ENCODE measurements around the gene ACAD9.
A peak's percentile ranks its signal among the peaks of the same experiment; 100 is the strongest.
"Not testable (repeated sequence)": the region's sequence is repeated elsewhere in the genome, so short reads cannot be mapped to it uniquely, and the experiment has no call there.

ACAD9 gene

DNA sequence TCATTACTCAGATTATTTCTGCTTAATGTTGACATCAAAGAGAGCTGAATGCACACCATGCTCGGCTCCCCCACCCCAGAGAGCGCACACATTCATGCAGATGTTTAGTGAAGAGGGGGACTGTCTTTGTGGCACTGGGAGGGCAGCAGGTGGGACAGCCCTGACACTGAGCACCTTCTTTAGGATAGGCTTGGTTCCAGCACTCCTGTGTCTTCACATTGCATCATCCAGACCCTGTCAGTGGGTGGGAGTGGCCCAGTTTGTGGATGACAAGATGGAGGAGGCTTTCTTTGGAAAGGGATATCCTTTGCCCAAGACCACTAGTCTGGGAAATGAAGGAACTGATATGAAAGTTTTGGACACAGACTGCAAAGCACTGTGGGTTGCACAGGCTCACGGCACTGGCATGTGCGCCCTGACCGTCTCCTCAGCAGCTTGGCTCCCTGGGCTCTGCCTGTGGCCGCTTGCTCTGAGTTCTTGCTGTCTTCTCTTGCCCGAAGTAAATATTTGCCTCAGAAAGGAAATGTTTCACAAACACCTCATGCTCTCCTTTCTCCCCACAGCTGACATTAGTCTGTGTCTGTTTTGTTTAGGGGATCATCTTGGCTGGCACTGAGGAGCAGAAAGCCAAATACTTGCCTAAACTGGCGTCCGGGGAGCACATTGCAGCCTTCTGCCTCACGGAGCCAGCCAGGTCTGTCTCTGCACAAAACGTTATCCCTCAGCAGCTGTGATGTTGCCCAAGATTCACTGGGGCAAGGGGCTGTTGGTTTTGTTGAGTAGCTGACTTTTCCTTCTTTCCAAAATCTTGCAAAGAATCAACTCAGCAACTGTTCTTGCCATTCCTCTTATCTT is 16.6 kb downstream of the ACAD9 start:
- no peak for DNase-seq (ENCODE audit: low spot score)

DNA sequence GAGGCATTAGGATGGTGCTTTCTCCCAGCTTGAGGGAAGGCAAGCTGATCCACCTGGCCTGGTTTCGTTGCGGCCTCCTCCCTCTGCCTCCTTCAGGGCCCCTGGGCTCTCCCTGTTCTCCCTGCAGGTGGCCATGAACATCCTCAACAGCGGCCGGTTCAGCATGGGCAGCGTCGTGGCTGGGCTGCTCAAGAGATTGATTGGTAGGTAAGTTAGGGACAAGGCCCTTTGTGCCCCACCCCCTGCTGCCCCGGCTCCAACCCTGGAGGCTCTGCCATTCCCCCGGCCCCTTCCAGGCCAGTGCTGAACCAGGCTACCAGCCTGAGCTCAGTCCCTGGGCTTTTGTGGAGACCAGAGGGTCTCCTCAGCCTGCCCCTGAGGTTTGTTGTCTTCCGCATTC is 23.0 kb downstream of the ACAD9 start:
- DNase-seq (ENCODE audit: low spot score) = no peak

DNA sequence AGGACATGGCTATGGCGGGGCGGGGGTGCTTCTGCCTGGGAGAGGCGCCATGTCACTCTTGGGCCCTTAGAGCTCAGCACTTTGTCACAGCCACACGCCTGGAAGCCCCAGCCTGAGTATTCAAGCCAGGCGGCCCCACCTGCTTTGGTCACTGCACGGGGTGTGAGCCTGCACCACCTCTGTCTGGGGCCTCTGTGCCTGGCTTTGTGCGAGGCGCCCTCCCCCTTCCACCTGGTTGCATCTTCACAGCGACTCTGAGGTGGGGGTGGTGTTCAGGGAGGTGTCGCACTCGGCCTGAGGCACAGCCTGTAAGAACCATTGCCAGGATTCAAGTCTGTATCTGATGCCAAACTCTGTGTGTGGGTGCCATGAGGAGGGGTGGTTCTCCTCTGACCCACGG is 24.1 kb downstream of the ACAD9 start:
- DNase-seq (ENCODE audit: low spot score) = no peak

DNA sequence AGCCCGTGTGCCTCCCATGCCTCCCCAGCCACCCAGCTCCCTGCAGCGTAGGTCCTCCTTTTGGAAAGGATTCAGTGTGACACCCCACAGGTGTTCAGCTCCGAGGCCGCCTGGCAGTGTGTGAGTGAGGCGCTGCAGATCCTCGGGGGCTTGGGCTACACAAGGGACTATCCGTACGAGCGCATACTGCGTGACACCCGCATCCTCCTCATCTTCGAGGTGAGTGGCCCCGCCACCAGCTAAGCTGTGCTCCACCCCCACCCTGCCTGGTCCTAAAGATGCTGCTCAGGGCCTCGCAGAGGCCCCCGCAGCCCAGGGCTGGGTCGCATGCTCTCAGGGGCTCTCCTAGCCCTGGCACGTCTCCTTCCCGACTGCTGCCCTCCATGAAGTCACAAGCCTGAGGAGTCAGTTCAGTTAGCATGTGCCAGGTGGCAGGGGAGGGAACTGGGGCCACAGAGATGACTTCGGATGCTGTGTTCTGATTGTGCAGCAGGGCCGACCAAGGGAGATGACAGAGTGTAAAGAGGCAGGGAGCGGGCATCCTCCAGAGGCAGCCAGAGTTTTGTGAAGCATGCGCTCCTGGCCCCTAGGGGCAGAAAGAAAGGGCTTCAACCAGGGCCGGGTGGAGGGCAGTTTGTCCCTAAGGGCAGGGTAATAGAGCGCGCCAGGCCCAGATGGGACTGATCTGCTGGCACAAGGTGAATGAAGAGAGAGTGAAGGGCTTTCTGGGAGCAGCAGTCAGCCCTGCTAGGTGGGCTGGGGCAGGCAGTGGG is 26.8 kb downstream of the ACAD9 start:
- DNase-seq (ENCODE audit: low spot score) = no peak

DNA sequence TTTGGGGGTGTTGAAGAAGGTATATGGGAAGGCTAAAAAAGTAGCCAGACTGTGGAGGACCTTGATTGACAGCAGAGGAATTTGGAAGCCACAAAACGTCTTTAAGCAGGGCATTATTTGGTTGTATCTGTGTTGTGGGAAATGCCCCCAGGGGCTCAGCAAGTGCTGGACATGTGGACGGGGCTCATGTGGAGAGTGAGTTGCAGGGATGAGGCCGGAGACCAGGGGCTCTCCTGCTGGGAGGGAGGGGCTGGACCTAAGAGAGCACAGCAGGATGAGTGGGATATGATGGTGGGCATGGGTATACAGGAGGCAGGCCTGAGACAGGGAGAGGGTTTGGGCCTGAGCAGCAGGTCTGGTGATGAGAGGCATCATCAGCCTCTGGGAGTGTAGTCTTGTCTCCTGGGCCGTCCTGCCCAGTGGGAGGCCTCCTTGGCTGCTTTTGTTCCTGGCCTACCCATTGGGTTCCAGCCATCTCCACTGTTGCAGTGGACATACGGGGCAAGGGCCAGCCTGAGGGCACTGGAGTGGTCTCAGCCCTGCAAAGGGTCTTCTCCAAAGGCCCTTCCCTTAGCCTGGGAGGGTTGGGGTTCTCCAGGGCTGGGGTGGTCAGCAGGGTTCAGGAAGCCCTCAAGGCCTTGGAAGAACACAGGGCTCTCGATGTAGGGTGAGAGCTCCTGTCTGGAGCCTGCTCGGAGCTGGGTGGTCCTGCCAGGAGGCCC is 27.5 kb downstream of the ACAD9 start:
- DNase-seq (ENCODE audit: low spot score) = no peak

DNA sequence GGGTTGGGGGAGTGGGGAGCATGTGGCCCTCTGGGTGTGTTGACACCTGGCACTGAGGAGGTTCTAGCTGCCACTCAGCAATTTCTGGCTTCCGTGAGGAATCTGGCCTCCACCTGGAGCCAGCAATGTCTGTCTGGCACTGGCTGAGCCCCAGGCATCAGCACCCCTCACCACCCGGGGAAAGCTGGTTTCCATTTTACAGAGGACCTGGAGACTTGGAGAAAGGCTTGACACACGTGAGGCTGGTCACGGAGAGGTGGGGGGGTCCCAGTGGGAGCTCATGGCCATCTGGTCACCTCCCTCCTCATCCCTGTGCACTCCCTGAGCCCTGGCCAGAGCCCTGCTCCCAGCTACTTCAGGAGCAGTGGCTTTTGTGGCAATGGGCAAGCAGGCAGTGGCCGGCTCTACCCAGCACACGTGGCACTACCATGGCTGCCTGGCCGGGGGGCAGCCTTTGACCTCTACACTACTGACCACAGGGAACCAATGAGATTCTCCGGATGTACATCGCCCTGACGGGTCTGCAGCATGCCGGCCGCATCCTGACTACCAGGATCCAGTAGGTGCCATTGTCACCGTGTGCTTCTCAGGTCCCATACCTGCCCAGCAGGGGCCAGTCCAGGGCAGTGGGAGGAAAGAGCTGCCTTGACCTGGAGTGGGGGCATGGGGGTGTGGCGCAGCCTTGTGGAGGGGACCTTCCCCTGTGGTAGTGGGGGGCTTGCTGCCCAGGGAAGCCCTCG is 28.5 kb downstream of the ACAD9 start:
- no peak for DNase-seq (ENCODE audit: low spot score)

DNA sequence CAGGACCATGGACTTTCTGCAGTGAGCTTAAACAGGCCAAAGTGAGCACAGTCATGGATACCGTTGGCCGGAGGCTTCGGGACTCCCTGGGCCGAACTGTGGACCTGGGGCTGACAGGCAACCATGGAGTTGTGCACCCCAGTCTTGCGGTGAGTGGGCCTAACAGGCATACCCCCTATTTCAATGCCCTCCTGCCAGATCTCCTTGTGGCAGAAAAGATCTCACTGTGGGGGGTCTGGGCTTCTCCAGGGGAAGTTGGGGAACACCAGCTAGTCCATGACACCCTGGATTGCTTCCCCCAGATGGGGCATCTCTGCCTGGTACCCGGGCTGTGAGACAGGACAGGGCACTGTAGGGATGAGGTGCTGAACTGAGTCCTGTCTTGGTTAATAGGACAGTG is 29.5 kb downstream of the ACAD9 start:
- DNase-seq (ENCODE audit: low spot score) = no peak

DNA sequence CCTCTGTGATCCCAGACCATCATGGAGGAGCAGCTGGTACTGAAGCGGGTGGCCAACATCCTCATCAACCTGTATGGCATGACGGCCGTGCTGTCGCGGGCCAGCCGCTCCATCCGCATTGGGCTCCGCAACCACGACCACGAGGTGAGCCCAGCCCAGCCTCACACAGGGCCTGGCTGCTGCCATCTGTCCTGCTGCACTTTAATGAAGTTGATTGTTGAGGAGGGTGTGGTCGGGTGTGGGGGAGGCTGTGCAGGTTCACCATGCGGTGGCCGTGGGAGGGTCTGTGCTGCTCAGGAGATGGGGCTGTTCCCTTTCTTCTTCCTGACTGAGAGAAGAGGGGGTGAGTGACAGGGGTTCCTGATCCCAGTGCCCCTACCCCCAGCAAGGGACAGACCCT is 30.6 kb downstream of the ACAD9 start:
- no peak for DNase-seq (ENCODE audit: low spot score)

DNA sequence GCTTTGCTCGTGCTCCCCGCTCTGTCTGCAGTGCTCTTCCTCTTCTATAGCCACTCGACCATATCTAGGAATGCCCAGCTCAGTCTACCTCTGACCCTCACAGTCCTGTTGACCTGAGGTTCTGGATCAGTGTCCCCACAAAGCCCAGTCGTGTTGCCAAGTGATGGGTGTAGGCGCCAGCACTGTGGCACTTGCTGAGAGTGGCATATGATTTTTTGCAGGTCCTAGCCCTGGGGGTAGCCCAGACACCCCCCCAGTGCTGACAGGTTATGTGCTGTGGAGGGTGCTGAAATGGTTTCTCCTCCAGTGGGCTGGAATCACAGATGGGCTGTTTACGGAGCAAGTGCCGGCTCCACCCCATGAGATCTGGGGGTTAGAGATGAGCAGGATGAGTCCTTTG is 32.5 kb downstream of the ACAD9 start:
- no peak for DNase-seq (ENCODE audit: low spot score)

DNA sequence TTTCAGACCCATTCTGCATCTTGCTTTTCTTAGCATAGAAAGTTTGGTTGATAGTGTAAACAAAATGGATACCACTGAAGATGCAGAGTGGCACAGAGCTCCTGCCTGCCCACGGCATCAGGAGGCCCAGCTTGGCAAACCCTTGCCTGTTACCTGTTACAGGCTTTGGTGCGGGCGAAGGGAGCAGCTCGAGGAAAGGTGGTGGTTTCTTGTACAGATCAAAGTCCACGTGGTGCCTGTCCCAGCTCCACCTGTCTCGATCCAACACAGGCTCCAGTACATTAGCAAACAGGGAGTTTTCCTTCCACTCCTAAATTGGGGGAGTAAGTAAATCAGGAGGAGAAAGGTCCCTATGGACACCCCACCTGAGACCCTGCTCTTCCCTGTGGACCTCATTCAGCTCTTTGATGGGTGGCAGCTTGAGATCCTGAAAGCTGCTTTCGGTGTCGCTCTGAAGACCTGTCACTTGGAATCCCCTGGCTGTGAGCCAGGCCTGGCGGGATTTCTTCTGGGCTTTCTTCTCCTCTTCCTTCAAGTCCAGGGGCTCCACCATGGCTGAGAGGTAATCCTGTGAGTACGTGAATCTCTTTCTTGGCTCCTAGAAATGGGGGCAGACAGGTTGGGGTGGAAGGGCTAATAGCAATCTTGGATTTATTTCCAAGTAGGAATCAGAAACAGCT is 35.7 kb downstream of the ACAD9 start:
- DNase-seq (ENCODE audit: low spot score) = no peak

DNA sequence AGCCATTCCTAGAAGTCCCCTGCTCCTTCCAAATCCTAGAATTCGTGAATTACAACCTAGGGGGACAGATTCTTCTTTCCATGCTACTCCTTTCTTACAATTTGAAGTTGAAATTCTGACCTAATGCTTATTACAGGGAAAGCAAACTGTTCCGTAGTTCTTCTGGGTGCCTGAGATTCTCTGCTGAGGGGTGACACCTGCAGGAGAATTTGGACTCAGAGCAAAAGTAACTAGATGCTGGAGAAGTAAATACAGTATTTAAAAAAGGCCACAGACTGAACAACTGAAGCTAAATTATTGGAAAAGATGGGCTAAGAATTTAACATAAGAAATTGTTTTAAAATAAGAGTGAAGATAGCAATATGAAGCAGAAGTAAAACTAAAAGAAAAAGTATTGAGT is 37.9 kb downstream of the ACAD9 start:
- no peak for DNase-seq (ENCODE audit: low spot score)

DNA sequence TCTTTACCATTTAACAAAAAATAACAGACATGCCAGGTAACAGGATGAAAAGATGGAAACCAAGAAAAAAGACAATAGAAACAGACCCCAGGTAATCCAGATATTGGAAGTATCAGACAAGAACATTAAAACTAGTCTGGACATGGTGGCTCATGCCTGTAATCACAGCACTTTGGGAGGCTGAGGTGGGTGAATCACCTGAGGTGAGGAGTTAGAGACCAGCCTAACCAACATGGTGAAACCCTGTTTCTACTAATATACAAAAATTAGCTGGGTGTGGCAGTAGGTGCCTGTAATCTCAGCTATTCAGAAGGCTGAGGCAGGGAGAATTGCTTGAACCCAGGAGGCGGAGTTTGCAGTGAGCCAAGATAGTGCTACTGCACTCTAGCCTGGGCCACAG is 40.6 kb downstream of the ACAD9 start:
- no peak for DNase-seq (ENCODE audit: low spot score)

DNA sequence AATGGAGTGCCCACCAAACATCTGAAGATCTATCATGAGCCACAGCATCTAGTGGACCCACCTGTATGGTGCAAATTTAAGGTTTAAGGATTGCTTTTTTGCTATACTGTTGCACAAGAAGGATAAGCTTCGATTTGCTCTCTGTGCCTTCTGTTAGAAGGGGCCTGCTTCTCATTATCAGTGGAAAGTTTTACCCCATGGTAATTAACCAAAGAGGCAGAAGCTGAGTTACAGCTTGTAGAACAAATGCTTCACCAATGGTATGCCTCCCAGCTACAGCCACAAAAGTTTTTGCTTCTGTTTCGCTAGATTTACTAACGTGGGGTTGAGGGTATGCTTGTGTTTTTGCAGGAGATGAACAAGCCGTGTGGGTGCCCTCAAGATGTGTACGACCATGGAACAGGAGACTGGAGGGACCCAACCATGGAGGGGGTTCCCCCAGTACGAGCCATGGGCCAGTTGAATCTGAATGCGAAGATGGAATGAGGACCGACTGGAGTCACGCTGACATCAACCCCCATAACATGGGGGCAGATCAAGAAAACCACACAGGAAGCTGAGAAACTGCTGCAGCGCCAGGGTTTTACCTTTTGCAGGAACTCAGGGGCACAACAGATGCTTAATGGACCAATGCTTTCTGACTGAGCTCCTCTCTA is 43.5 kb downstream of the ACAD9 start:
- DNase-seq (ENCODE audit: low spot score) = peak; percentile 40

DNA sequence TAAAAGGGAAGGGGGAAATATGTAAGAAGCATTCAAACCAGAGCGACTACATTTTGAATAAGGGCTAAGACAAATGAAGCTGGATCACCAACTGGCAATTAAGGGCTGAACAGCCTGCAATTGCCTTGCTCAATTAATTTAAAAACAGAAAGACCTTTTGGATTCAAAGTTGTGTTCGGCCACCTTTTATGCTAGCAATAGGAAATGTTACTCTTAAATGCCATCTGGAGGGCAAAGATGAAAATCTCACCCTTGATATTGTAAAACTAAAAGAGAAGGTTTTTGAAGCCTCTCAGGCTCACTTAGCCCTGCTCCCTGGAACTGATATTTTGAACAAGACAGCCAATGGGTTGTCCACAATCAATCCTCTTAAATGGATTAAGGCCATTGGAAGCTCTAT is 44.2 kb downstream of the ACAD9 start:
- no peak for DNase-seq (ENCODE audit: low spot score)

DNA sequence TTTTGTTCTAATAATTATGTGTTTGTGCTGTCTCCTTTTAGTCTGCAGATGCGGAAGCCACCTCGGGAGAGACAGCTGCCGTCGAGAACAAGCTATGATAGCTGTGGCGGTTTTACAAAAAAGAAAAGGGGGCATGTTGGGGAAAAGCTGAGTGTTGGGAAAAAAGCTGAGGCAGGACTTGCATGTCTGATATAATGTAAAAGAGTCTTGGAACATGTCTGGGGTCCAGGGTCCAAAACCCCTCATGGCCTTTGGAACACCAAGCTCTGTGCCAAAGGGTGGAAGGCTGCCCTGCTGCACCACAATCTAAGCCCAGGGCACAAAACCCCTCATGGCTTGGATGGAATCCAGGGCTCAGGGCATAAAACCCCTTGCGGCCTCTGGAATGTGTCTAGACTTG is 44.6 kb downstream of the ACAD9 start:
- DNase-seq (ENCODE audit: low spot score) = not testable (repeated sequence)

DNA sequence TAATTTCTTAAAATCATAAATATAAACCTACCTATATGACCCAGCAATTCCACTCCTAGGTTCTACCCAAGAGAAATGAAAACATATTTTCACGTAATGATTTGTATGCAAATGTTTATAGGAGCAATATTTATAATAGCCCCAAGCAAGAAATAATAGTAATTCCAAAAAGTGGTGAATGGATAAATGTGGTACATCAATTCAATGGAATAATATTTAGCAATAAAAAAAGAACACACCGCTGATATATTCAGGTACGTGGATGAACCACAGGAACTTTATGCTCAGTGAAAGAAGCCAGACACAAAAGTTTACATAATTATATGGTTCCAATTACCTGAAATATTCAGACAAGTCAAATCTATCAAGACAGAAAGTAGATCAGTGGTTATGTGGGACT is 49.9 kb downstream of the ACAD9 start:
- no peak for DNase-seq (ENCODE audit: low spot score)

DNA sequence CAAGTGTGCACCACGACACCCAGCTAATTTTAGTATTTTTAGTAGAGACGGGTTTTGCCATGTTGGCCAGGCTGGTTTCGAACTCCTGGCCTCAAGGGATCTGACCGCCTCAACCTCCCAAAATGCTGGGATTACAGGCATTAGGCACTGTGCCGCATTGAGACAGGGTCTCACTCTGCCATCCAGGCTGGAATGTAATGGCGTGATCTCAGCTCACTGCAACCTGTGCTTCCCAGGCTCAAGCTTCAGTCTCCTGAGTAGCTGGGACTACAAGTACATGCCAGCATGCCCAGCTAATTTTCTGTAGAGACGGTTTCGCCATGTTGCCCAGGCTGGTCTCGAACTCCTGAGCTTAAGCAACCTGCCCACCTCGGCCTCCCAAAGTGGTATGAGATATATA is 51.6 kb downstream of the ACAD9 start:
- DNase-seq (ENCODE audit: low spot score) = no peak

DNA sequence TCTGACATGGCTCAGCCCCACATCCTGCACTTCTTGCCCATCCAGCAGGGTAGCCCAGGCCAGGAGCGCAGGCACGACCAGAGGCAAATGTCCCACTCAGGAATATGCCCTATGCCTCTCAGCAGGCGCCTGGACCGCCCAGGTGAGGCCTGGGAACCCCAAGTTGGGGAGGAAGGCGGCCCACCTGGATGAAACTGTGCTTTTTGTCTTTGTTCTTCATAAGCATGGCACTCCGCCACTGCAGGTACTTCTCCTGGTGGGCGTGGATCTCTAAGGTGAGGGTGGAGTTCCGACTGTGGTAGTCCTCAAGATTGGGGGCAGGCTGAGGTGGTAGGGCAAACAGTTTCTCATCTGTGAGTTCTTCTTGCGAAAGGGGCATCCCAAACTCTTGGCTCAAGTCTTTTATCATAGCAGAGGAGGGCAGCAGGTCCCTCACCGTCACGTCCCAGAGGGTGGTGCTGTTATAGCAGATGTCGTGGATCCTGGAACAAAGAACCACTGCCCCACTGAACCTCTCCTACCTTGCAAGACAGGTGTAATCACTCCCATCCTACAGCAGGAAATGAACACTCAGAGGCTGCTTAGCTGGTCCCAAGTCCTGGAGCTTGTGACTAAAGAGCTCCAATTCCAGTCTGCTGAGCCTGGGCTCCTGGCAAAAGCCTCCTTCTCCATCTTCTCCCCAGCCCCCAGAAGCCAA is 53.2 kb downstream of the ACAD9 start:
- DNase-seq (ENCODE audit: low spot score) = no peak

DNA sequence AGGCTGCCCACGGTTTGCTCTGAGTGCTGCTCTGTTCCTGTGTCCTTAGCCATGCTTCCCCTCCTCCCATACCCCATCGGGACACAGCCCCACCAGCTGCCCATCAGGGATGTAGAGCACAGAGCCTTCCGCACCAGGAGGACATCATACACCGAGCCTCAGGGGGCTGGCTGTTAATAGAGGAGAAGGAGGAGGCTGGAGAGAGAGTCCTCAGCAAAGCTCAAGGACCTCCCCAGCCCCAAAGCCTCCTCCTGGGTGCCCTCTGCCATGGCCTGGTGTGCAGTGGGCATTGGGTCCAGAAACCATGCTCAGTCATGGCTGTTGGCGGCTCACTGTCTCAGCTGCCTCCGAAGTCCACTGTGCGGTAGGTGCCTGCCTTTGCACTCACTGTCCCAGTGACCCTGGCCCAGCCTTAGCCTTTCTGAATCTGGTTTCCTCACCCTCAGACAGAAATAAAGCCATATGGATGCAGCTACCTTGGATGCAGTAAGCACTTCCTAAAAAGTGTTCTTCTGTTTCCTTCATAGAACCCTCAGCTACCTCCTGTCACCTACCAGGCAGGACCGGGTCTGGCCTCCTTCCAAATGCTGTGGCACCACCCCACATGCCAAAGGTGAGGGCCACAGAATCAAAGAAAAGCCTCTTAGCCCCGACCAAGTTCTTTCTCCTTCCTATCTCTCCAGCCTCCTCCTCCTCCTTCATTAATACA is 53.9 kb downstream of the ACAD9 start:
- DNase-seq (ENCODE audit: low spot score) = no peak

DNA sequence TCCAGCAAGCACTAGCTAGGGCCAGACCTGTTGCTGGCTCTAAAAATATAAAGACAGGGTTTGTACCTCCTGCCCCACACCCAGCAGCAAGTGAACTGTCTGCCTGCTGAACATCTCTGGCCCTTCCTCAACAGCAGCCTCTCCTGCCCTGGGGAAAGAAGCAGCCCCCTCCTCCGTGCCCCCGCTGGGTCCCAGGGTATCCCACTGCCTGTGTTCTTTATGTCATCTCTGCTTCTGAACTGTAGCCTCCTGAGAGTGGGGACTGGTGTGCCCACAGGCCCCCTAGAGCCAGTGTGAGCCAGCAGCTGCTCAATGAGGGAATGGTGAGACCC is 54.5 kb downstream of the ACAD9 start:
- no peak for DNase-seq (ENCODE audit: low spot score)
